NB4 (cell line): ENCODE measurements around the gene TBC1D26.
"Not testable (repeated sequence)": the region's sequence is repeated elsewhere in the genome, so short reads cannot be mapped to it uniquely, and the experiment has no call there.

Experiments used
- POLR2A ChIP-seq: IDR thresholded peaks from 2 replicates; pipeline ENCODE4 v1.6.1; 2011; ENCODE audit warnings: mild to moderate bottlenecking; ENCODE audit not compliant: insufficient read length; ENCODE audit errors: extremely low read depth
- TF ChIP-seq, protein P1 (sequence below): IDR thresholded peaks from one replicate; pipeline ENCODE4 v1.5.1; 2012; ENCODE audit warnings: low read depth, low read length

DNA sequence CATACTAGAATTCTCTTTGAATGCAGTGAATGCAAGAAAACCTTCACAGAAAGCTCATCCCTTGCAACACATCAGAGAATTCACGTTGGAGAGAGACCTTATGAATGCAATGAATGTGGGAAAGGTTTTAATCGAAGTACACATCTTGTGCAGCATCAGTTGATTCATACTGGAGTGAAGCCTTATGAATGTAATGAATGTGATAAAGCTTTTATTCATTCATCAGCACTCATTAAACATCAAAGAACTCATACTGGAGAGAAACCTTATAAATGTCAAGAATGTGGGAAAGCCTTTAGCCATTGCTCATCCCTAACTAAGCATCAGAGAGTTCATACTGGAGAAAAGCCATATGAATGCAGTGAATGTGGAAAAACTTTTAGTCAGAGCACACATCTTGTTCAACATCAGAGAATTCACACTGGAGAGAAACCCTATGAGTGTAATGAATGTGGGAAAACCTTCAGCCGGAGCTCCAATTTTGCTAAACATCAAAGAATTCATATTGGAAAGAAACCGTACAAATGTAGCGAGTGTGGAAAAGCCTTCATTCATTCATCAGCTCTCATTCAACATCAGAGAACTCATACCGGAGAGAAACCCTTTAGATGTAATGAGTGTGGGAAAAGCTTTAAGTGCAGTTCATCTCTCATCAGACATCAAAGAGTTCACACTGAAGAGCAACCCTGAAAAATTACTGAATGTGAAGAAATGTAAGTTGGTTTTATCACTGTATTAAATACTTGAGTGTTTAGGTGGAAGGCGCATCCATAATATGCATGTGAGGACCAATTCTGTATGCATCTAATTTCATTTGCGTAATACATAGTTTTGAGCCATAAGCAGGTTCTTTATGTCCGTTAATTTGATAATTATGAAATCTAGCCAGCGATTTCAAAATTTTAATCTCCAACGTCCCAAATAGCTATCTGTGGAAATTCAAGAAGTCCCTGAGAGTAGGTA, 15.2 kb upstream of the TBC1D26 start:
- TF ChIP-seq, protein P1, sequence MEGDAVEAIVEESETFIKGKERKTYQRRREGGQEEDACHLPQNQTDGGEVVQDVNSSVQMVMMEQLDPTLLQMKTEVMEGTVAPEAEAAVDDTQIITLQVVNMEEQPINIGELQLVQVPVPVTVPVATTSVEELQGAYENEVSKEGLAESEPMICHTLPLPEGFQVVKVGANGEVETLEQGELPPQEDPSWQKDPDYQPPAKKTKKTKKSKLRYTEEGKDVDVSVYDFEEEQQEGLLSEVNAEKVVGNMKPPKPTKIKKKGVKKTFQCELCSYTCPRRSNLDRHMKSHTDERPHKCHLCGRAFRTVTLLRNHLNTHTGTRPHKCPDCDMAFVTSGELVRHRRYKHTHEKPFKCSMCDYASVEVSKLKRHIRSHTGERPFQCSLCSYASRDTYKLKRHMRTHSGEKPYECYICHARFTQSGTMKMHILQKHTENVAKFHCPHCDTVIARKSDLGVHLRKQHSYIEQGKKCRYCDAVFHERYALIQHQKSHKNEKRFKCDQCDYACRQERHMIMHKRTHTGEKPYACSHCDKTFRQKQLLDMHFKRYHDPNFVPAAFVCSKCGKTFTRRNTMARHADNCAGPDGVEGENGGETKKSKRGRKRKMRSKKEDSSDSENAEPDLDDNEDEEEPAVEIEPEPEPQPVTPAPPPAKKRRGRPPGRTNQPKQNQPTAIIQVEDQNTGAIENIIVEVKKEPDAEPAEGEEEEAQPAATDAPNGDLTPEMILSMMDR = not testable (repeated sequence)
- not testable (repeated sequence) for TF ChIP-seq POLR2A
